ENCODE measurements around the gene AUTS2. TPM values are rescaled to one million over a fixed set of nuclear protein-coding genes. Genes with fewer than 3 reads are reported as not detected.

Gene AUTS2
- total RNA-seq, 1 donor from 2014 or later = 53.0 TPM

- Histone ChIP-seq H3K9me3 (no peaks in the 10 kb centered on the region), H3K36me3 (no peaks in the 10 kb centered on the region), H3K4me1 (no peaks in the 10 kb centered on the region), H3K27ac (no peak overlapping the region), H3K4me3 (no peak overlapping the region), H3K27me3 (no peaks in the 10 kb centered on the region)
- TF ChIP-seq POLR2A (IDR thresholded peaks at IDR 0.05) = no peak
- TF ChIP-seq POLR2AphosphoS5 (IDR thresholded peaks at IDR 0.05; ENCODE audit: insufficient read depth in 1 of 2, low read depth in 1 of 2) = no peak
- TF ChIP-seq, protein P1, sequence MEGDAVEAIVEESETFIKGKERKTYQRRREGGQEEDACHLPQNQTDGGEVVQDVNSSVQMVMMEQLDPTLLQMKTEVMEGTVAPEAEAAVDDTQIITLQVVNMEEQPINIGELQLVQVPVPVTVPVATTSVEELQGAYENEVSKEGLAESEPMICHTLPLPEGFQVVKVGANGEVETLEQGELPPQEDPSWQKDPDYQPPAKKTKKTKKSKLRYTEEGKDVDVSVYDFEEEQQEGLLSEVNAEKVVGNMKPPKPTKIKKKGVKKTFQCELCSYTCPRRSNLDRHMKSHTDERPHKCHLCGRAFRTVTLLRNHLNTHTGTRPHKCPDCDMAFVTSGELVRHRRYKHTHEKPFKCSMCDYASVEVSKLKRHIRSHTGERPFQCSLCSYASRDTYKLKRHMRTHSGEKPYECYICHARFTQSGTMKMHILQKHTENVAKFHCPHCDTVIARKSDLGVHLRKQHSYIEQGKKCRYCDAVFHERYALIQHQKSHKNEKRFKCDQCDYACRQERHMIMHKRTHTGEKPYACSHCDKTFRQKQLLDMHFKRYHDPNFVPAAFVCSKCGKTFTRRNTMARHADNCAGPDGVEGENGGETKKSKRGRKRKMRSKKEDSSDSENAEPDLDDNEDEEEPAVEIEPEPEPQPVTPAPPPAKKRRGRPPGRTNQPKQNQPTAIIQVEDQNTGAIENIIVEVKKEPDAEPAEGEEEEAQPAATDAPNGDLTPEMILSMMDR (IDR thresholded peaks at IDR 0.05) = no peak
- DNase-seq (ENCODE audit: extremely low spot score in 2 of 2) = no peak
- intact Hi-C loops (cut with DNase I) = no loop called here
These were observed 591.5 kb downstream of the AUTS2 start for GRCh38 chr7:70189776-70190175.

DNA sequence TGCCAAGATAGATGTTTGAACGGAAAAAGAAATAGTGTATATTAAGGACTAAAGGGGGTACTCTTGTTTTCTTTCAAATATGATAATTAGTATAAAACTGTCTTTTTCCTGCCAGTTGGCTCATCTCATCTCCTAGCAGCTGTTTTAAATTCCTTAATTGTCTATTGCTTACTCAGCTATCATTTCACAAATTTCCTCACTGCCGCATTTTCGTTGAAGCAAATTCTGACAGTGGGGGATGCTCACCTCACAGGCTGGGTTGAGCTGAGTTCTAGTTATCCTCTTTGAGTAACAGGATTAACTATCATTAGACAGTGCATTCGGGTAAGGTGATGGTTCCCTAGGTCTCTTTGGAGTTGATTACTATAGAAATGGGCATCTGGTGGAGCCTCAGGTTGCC is 592.0 kb downstream of the AUTS2 start:
- TF ChIP-seq, protein P1 (IDR thresholded peaks at IDR 0.05) = no peak
- TF ChIP-seq POLR2A (IDR thresholded peaks at IDR 0.05) (no peak), POLR2AphosphoS5 (IDR thresholded peaks at IDR 0.05; ENCODE audit: insufficient read depth in 1 of 2, low read depth in 1 of 2) (no peak)
- no peak overlapping the region for H3K4me3 ChIP-seq
- H3K27me3 ChIP-seq = no peaks in the 10 kb centered on the region
- intact Hi-C loops (cut with DNase I) = no loop called here
- no peak overlapping the region for H3K27ac ChIP-seq
- H3K36me3 ChIP-seq = no peaks in the 10 kb centered on the region
- no peaks in the 10 kb centered on the region for H3K4me1 ChIP-seq
- no peak for DNase-seq (ENCODE audit: extremely low spot score in 2 of 2)
- no peaks in the 10 kb centered on the region for H3K9me3 ChIP-seq

GRCh38 chr7:70193514-70193913 is 595.2 kb downstream of the AUTS2 start:
- Histone ChIP-seq H3K4me1 (no peaks in the 10 kb centered on the region), H3K27ac (no peak overlapping the region), H3K36me3 (no peaks in the 10 kb centered on the region), H3K27me3 (no peaks in the 10 kb centered on the region), H3K9me3 (no peaks in the 10 kb centered on the region), H3K4me3 (no peak overlapping the region)
- intact Hi-C loops (cut with DNase I) = no loop called here
- no peak for TF ChIP-seq POLR2A (IDR thresholded peaks at IDR 0.05)
- TF ChIP-seq POLR2AphosphoS5 (IDR thresholded peaks at IDR 0.05; ENCODE audit: insufficient read depth in 1 of 2, low read depth in 1 of 2) = no peak
- TF ChIP-seq, protein P1 (IDR thresholded peaks at IDR 0.05) = no peak
- DNase-seq (ENCODE audit: extremely low spot score in 2 of 2) = no peak

GRCh38 chr7:70208236-70209063 is 610.2 kb downstream of the AUTS2 start:
- H3K4me3 ChIP-seq = no peak overlapping the region
- H3K27me3 ChIP-seq = no peaks in the 10 kb centered on the region
- no peaks in the 10 kb centered on the region for H3K9me3 ChIP-seq
- TF ChIP-seq, protein P1 (IDR thresholded peaks at IDR 0.05) = no peak
- TF ChIP-seq POLR2AphosphoS5 (IDR thresholded peaks at IDR 0.05; ENCODE audit: insufficient read depth in 1 of 2, low read depth in 1 of 2) (no peak), POLR2A (IDR thresholded peaks at IDR 0.05) (no peak)
- H3K4me1 ChIP-seq = no peaks in the 10 kb centered on the region
- no peaks in the 10 kb centered on the region for H3K36me3 ChIP-seq
- DNase-seq (ENCODE audit: extremely low spot score in 2 of 2) = no peak
- intact Hi-C loops (cut with DNase I) = no loop called here
- H3K27ac ChIP-seq = no peak overlapping the region

Data from vagina (tissue), 2 donors.